NOMO-1 treated with dmso at 0.1 percent for 144 hours (cell line): ENCODE results near the gene MAT2B.
A peak's percentile ranks its signal among the peaks of the same experiment; 100 is the strongest.

Experiments
- DNase-seq: peaks from one replicate; lab custom pipeline; 2025; ENCODE audit not compliant: unreplicated experiment; lab: John Stamatoyannopoulos, UW

The MAT2B gene

DNA sequence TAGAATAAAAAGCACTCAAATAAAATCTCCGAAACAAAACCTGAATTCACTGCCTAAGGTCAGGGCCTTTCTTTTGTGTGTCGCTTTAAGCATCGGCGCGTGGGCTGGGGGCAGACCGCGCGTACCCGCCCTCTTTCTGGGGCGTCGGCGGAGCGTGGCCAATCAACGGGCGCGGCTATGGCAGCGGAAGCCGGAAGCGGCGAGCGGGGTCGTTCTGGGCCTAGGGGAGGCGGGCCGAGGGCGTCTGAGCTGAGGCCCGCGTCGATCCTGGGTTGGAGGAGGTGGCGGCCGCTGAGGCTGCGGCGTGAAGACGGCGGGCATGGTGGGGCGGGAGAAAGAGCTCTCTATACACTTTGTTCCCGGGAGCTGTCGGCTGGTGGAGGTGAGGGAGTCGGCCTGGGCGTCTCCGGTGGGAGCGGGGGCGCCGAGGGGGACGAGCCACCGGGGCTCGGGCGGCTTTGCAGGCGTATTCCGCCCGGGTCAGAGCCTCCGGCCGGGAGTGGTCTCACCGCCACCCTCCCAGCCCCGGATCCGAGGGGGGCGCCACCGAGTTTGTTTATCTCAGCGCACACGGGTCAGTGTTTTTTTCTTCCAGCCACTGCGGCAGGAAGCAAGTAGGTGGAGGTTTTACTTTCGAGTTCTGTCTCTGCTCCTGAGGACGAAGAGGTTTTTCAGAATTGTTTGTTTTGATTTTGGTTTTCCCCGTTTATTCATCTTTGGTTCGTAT lies at the start of gene MAT2B:
Gene MAT2B, plus strand, starts transcription at position 252 of the 727 bp plus-strand sequence. Its CDS starts 68 bp downstream, at position 320.
- peak; percentile 98 for DNase-seq

DNA sequence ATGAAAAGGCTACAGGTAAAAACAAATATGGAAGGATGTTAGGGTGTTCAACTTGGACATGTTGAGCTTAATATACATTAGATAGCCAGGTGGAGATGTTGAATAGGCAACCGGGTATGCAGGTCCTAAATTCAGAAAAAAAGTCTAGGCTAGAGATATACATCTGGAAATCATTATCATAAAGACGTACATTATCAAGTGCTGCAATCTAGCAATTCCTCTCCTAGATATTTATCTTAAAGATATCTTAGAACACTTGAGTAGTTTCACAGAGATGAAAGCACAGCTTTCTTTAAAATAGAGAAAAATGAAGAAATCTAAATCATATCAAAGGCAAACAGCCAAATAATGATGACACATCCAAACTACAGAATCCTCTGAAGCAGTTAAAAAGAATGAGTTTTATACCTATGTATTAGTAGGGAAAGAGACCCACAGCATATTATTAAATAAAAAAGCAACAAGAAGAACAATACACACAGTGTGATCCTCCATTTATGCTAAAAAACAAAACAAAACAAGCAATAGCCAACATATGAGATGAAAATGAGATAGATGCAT lies 49.3 kb upstream of the MAT2B start:
- no peak for DNase-seq

DNA sequence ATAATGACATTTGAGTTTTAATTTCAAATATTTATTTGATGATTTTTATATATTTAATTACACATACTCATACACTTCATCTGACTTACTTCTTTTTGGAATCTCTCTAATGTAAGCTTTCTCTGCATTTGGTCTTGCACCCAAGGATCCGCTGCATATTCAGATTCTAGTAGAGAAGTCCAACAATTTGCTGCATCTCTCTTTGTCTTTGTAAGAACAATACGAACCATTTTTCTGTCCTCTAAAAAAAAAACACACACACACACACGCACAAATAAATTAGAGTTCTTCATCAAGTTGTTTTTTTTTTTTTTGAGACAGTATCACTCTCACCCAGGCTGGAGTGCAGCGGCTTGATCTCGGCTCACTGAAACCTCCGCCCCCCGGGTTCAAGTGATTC lies 48.6 kb upstream of the MAT2B start:
- DNase-seq: no peak

DNA sequence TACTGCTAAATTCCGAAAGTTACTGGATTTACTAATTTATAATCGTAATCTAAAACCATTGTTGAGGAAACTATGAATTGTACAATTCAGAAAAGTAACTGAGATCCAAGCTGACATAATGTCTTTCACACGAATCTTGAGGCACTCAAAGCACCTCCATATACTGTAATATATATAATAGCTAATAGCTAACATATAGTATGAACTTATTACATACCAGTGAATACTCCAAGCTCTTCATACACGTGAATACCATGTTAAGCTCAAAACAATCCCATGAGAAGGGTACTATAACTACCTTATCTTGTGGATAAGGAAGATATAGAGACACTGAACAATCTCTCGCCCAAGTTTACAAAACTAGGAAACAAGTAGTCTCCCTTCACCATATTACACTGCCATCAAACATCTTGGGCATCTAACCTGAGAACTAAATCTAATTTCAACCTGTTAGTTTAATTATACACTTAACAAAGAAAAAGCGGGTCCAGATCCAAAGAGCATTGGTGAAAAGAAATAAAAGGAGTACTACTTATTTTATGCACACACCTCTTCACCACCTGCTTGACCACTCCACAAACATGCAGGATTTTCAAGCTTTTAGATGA lies 46.5 kb upstream of the MAT2B start:
- no peak for DNase-seq

DNA sequence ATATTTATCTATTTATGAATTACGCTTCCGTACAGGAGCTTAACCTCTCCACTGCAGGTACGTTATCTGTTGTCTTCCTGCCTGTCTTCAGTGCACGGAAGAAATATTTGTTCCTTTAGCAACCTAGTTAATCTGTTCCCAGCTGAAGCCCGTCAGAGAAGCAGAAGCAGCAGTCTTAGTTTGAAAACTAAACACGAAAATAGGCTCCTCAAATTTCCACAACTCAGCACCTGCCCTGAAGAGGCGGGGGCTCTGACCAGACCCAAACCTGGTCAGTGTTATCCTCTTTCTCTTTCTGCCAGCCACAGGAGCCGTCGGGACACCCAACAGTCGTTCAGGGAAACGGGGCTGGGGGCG lies 46.0 kb upstream of the MAT2B start:
- no peak for DNase-seq

DNA sequence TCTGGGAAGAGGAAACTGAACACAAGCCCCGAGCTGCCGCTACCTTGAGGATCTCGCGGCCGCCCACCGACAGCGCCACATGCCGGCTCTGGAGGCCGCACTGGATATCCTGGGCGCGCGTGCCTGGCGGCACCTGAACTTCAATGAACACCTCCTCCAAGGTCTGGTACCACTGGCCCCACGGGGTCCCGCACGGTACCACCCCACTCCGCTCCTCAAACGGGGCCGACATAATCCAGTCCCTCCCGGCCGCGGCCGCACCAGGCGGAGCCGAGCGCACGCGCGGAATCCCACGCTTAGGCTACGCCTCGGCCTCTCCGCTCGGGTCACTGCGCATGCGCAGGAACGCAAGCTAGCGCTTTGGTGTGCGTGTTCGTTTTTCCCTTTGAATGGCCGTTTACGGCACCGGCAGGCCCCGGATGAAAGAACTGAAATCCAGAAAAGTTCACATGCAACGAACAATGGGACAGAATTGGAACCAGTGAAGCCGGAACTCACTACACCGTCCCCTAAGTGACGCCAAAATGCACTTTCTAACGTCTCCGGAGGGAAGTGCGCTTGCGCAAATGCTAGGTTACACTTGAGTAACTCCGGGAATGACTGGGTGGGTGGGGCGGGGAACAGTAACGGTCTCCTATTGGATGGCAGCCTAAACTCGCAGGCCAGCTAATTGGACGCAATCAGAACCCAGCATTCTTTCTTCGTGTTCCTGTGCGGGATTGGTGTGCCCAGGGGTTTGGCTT lies 45.4 kb upstream of the MAT2B start, which contains the start of gene NUDCD2:
Gene NUDCD2, minus strand, starts transcription at position 284 of the 743 bp plus-strand sequence. Its CDS starts 52 bp downstream, at position 232.
- peak; percentile 97 for DNase-seq

DNA sequence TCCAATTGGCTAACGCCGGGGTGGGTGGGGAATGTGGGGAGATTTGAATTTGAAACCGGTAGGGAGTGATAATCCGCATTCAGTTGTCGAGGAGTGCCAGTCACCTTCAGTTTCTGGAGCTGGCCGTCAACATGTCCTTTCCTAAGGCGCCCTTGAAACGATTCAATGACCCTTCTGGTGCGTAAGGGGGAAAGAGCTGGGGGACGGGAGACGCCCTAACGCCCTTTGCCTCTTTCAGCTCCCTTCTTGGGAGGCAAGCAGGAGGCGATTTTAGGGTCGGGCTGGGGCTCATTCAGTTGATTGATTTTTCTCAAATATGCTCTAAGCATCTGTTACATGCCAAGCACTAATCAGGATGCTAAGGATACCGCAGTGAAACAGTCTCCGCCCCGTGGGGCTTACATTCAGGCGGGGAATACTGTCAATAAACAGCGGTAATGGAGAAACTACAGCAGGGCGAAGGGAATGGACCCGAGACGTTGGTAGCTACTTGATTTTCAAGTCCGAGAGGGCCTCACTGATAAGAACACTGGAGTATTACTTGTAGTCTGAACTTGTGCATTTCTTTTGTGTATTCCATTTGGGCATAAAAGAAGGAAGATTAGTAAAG lies 44.8 kb upstream of the MAT2B start, which contains the start of gene HMMR:
Gene HMMR, plus strand, starts transcription at position 71 of the 610 bp plus-strand sequence. Its CDS starts 61 bp downstream, at position 132.
- DNase-seq: no peak

DNA sequence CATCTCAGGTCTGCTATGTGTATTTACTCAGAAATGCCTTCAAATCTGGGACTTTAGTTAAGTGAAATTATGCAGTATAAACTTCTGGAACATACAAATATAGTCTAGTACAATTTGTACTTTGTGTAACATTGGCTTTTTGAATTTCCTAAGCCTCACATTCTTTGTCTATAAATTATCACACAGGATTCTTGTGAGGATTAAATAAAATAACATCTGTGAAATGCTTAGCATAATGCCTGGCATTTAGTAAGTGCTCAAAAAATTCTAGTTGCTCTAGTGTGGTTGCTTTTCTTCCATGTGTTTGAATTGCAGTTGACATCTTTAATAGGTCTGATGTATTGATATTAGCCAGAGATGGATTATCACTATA lies 42.4 kb upstream of the MAT2B start:
- DNase-seq: no peak

DNA sequence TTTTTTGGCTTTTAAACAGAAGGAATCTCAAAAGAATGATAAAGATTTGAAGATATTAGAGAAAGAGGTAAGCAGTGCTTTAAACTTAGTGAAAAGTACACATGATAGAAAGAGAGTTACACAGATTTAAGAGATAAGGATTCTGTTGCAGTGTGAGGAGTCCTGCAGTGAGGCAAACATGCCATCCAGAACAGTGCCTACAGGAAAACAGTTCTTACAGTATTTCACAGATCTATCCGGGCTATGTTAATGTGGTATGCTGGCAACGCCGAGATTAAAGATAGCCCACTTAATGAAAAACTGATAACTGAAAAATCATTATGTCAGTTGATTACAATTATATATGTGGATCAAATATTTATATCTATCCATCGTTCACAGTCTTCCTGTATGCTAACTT lies 37.7 kb upstream of the MAT2B start:
- no peak for DNase-seq

DNA sequence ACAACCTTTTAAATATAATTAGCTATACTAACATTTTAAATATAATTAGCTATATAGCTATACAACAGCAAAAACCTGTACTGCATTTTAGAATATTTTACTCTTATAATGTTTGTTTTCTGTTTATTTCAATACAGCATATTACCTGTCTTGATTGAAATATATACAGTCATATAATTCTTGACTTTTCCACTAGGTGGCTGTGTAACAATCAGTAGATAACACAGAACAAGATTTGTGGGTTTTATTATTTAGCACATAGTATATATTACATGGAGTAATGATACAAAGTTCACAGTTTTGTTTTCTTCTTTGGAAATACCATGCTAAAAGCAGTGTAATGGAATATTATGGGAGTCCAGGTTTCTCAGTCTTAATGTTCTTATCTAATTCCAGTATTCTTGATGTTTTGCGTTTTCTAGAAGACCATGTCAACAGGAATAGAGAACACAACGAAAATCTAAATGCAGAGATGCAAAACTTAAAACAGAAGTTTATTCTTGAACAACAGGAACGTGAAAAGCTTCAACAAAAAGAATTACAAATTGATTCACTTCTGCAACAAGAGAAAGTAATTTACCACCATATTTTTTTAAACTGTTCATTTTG lies 31.7 kb upstream of the MAT2B start:
- no peak for DNase-seq

DNA sequence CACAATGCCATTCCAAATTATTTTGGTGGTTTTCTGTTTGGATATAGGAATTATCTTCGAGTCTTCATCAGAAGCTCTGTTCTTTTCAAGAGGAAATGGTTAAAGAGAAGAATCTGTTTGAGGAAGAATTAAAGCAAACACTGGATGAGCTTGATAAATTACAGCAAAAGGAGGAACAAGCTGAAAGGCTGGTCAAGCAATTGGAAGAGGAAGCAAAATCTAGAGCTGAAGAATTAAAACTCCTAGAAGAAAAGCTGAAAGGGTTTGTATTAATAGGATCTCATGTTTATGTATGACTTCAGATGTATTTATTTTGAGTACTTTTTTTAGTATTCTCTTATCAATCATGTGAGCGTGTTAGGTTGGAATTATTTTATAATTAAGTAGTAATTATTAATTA lies 30.0 kb upstream of the MAT2B start:
- peak; percentile 9 for DNase-seq

DNA sequence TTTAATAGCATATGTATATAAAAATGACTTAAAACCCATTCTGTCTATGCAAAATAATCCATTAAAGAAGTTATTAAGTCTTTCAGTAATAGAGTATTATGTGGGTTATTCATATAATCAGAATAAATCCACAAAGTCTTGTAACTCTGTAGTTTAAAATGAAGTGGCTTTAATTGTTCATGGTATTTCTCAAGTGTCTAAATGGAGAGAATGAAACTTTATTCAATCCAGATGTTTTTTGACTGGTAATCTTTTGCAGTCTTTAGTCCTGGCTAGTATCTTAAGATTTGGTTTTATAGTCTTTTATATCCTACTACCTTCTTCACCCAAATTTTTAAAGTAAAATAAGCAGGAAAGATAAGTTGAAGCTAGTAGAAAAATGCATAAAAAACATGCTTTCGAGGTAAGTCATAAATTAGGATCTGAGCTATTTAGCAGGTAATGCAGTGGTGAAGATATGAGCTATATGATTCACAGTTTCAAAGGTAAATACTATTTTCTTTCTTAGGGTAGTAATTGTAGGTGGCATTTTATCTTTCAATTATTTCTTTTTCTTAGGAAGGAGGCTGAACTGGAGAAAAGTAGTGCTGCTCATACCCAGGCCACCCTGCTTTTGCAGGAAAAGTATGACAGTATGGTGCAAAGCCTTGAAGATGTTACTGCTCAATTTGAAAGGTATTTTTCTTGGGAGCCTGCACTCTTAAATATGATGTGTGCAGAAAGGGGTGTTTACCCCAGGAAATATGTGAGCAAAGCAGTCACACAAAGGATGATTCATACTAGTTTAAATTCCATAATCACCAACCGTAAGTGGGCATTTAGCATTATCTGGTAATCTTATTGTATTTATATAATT lies 27.1 kb upstream of the MAT2B start:
- no peak for DNase-seq

DNA sequence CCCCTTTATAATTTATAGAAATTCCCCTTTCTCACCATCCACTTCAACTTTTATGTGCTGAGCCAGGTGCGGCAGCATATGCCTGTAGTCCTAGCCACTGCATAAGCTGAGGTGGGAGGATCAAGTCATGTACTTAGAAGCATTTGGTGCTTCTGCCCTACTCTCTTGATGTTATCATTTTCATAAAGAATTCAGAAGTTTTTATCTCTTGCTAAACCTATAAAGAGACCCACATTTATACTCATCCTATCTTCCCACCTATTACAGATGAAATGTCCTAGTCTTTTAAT lies 26.5 kb upstream of the MAT2B start:
- no peak for DNase-seq

DNA sequence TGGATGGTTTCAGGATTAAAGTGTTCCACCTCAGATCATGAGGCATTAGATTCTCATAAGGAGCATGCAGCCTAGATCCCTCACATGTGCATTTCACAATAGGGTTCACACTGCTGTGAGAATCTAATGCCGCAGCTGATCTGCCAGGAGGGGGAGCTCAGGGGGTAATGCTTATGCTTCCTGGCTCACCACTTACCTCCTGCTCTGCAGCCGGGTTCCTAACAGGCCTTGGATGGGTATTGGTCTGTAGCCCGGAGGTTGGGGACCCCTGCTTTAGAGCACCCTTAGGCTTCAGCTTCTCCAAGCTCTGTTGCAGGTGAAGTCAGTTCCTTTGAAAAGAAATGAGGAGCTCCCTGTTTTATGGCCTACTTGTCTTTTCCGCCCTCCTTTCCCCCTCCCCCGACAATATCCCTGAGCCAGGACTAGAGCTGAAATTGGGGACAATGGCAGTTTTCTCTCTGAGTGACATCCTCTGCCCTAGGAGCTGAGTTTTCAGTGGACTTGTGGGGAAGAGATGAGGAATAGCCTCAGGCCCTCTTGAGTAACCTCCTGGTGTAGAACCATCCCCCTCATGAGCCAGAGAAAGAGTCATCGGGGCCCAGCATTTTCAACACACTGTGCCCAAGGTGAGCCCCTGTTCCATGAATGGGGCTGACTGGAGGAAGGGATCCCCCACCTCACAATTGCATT lies 16.2 kb upstream of the MAT2B start:
- DNase-seq: no peak

DNA sequence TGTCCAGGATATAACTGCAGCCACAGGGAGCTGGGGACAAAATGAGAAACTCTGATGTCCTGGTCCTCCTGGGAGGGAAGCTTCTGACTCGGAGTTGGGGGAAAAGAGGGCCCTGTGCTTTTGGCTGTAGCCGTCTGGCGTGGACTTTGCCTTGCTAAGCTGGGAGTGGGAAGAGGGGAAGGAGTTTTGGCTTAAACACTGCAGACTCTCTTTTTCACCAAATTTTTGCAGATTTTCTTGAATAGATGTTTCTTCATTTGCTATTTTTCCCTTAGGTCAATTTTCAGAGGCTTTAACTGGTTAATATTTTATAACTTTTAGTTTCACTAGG lies 15.7 kb upstream of the MAT2B start:
- DNase-seq: no peak

DNA sequence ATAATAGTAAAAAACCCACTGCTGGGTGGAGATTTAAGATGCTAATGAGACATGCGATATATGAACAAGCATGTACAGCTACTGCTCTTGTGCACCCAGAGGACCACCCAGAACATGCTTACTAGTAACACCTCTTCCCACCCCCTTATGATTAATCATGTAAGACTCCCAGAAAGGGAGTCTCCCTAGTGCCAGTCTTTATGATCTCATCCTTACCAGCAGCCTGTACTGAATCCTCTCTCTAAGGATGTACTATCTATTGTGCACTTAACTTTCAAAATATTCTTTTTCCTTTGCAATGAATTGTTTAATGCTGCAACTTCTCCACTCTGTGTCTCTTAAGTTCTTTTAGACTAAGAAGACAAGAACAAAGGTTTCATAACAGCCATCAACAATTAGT lies 9.1 kb upstream of the MAT2B start:
- no peak for DNase-seq

DNA sequence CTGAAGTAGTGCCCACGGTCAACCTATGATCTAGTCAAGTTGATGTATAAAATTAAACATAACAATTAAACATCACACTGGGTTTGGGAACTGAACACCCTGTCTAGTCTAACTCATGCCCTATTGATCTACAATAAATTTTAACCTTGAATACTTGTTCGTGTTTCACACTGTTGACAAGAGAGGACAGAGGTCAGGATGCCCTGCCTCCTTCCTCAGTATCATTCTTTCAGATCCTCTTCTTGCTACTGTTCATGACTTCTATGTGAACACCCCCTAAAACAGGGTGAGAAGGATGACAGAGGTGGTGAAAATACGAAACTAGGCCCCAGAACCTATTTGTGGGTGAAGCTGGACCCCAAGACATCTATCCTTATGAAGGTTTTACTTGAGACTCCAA lies 8.1 kb upstream of the MAT2B start:
- DNase-seq: no peak

DNA sequence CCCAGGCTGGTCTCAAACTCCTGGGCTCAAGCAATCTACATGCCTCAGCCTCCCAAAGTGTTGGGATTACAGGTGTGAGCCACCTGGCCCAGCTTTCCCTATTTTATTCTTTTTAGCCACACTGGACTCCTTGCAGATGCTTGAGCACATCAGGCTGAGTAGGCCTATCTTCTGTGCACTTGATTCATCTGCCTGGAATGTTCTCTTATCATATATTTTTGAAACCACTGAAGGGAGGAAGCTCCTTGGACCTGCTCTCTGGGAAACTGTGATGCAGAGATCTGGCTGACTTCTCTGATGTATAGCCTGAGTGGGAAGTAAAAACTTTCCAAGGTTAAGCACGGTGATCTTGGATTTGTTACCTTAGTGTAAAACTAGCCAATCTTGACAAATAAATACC lies 6.5 kb upstream of the MAT2B start:
- no peak for DNase-seq

DNA sequence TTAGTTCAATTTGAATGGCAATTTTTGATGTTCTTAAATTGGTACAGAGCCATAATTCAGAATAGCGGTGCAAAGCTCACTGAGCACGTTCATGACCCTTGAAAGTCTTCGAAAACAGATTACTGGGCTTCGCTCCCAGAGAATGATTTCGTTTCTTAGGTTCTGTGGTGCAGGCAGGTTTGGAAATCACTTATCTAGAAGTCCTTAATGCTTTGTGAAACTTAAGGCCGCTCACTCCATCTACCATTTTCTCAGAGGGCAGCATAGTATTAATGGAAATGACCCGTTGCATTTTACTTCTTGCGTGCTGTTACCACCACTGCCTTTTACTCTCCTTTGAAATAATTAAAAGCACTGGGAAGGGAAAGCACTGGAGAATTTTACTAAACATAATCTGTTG lies 2.9 kb upstream of the MAT2B start:
- DNase-seq: no peak
